Sigmoid colon (tissue), 7 donors: ENCODE measurements around the gene GRM1. TPM values are rescaled to one million over a fixed set of nuclear protein-coding genes. Genes with fewer than 3 reads are reported as not detected.

Experiments
- DNase-seq: peaks from one replicate; pipeline ENCODE4 v3.0.0-alpha.2; 2019
- H3K27ac ChIP-seq, 4 donors: fragments of 200-600 bp; sonication (generic); one replicate each; pipeline ENCODE4 v1.5.1; 2016 to 2019; ENCODE audit warnings: mild to moderate bottlenecking in 1 of 4
- H3K27me3 ChIP-seq, 3 donors: fragments of 200-600 bp; sonication (generic); one replicate each; pipeline ENCODE4 v1.5.1; 2019; ENCODE audit warnings: mild to moderate bottlenecking in 1 of 3
- H3K36me3 ChIP-seq, 4 donors: fragments of 200-600 bp; sonication (generic); one replicate each; pipeline ENCODE4 v1.5.1; 2016 to 2019
- H3K4me1 ChIP-seq, 4 donors: fragments of 200-600 bp; sonication (generic); one replicate each; pipeline ENCODE4 v1.5.1; 2017 to 2019
- H3K4me3 ChIP-seq, 4 donors: fragments of 200-600 bp; sonication (generic); one replicate each; pipeline ENCODE4 v1.5.1; 2017 to 2019; ENCODE audit warnings: mild to moderate bottlenecking in 2 of 4, moderate library complexity in 1 of 4
- H3K9me3 ChIP-seq, 4 donors: fragments of 200-600 bp in 3 of 4; sonication (generic) in 3 of 4; one replicate each; pipeline versions ENCODE4 v1.5.1 to v1.6.1; 2013 to 2019
- EP300 ChIP-seq, 4 donors: sonication (generic); formaldehyde crosslinking; IDR thresholded peaks; one replicate each; pipeline ENCODE4 v1.6.1; 2017; ENCODE audit warnings: antibody characterized with exemption in 4 of 4
- POLR2A ChIP-seq, 2 donors: fragments of 450-650 bp; IDR thresholded peaks; one replicate each; pipeline ENCODE4 v1.6.1; 2016; ENCODE audit warnings: antibody characterized with exemption in 2 of 2, mild to moderate bottlenecking in 2 of 2, moderate library complexity in 2 of 2
- POLR2AphosphoS5 ChIP-seq, 4 donors: sonication (generic); formaldehyde crosslinking; IDR thresholded peaks; one replicate each; pipeline ENCODE4 v1.6.1; 2017; ENCODE audit warnings: antibody characterized with exemption in 4 of 4
- WGBS, 2 donors: extraction: QIAGEN DNeasy Blood & Tissue Kit; methylation state at CpG; one replicate each; pipeline ENCODE4 v1.1.7; 2013; 5-methylcytosine and 5-hydroxymethylcytosine counted together
- intact Hi-C: fragments of 100-400 bp; cut with DNase I; formaldehyde crosslinking; loops from one replicate; pipeline ENCODE4 v1.15.1; 2023
- polyA plus RNA-seq, 3 donors: library from polyadenylated mRNA; stranded (reverse); fragments of 200-250 nt; gene quantifications; one replicate each; pipeline ENCODE4 v1.2.3, GENCODE V29; 2013
- total RNA-seq, 4 donors: library from RNA; depleted of rRNA; stranded (reverse); fragments of >200 nt; gene quantifications; one replicate each; pipeline ENCODE4 v1.1.0, GENCODE V29; 2016
- TF ChIP-seq, protein P1 (sequence below), 4 experiments: fragments of 450-650 bp in 3 of 4; fragments of 200-600 bp in 1 of 4; IDR thresholded peaks; one replicate each; pipeline ENCODE4 v1.5.1; 2016 to 2019; ENCODE audit warnings: antibody characterized with exemption in 4 of 4, mild to moderate bottlenecking in 3 of 4, moderate library complexity in 2 of 4
- donor health status: healthy with polysubstance abuse.
- donor health status: Bipolar disorder and iron deficiency.
- donor health status: healthy.

The GRM1 gene
- total and polyA plus RNA-seq, 7 donors: under 0.01 to 0.36 (median 0.03) TPM; not detected in 4

DNA sequence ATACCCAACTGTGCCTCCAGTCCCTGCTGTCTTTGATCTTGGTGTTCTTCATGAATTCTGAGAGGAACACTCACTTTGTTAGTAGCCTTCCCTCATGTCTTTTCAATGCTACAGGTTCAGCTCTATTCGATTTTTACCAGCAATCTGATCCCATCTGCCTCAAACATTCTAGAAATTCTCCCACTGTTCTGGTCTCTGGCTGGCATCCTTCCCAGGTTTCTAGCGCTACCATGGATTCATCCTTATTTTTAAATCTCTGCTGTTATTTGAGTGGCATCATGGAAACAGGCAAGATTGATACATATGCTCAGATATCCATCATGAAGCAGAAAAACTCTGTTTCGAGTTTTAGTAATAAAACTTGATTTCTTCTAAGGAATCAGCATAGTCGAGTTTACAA is 94.8 kb downstream of the GRM1 start:
- TF ChIP-seq EP300 (IDR thresholded peaks at IDR 0.05) (no peak), POLR2AphosphoS5 (IDR thresholded peaks at IDR 0.05) (no peak), POLR2A (IDR thresholded peaks at IDR 0.05) (no peak)
- TF ChIP-seq, protein P1, sequence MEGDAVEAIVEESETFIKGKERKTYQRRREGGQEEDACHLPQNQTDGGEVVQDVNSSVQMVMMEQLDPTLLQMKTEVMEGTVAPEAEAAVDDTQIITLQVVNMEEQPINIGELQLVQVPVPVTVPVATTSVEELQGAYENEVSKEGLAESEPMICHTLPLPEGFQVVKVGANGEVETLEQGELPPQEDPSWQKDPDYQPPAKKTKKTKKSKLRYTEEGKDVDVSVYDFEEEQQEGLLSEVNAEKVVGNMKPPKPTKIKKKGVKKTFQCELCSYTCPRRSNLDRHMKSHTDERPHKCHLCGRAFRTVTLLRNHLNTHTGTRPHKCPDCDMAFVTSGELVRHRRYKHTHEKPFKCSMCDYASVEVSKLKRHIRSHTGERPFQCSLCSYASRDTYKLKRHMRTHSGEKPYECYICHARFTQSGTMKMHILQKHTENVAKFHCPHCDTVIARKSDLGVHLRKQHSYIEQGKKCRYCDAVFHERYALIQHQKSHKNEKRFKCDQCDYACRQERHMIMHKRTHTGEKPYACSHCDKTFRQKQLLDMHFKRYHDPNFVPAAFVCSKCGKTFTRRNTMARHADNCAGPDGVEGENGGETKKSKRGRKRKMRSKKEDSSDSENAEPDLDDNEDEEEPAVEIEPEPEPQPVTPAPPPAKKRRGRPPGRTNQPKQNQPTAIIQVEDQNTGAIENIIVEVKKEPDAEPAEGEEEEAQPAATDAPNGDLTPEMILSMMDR (IDR thresholded peaks at IDR 0.05): no peak
- H3K4me1 ChIP-seq: no peaks in the 10 kb centered on the region
- no peaks in the 10 kb centered on the region for H3K9me3 ChIP-seq
- intact Hi-C loops: no loop called here
- no peaks in the 10 kb centered on the region for H3K27me3 ChIP-seq
- H3K27ac ChIP-seq: no peak overlapping the region
- WGBS, 2 donors: 80 to 86% methylated on average over 4 of the region's 4 CpGs
- no peak overlapping the region for H3K4me3 ChIP-seq
- H3K36me3 ChIP-seq: no peaks in the 10 kb centered on the region
- DNase-seq: no peak

DNA sequence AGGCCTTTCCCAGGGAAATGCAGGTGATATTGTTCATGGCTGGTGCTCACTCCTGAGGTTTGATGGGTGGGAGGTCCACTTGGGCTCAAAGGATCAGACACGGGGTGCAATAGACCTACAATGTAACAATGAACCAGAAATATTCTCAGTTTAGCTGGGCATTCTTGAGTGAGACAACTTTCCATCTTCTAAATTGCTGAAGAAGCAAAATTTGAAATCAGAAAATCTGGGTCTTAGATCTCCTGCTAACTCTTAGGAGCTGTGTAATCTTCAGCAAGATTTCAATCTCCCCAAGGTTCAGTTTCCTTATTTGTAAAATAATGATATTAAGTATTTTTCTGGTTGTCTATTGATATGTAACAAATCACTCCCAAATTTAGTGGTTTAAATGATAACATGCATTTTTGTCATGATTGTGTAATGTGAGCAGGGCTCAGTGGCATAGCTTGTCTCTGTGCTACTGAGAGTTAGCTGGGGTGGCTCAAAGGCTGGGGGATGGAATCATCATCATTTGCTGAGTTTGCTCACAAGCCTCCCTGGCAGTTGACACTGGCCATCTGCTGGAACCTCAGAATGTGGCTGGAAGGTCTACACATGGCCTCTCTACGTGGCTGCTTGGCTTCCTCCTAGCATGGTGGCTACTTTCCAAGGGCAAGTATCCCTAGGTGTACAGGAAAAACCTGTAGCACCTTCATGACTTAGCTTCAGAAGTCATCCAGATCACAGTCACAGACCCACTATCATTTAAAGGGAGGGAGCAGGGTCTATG is 98.8 kb downstream of the GRM1 start:
- no peaks in the 10 kb centered on the region for H3K36me3 ChIP-seq
- WGBS, 2 donors: 53 to 71% methylated on average over 2 of the region's 2 CpGs

DNA sequence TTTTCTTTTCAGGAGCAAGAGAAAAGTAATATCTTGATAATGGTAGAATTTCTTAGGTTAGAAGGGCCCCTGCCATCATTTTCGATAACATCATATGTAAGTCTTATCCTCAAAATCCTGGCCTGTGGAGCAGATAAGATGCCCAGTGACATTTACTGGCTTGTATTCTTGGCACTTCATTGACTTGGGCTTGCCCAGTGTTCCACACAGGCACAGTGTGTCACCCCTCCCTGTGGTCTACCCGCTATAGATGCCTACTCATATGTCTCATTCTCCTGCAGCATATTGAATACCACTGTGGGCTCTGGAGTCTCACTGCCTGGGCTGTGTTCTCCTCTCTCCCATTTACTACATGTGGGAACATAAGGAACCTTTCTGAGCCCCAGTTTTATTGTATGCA is 105.0 kb downstream of the GRM1 start:
- no peaks in the 10 kb centered on the region for H3K27me3 ChIP-seq
- intact Hi-C loops: no loop called here
- no peak overlapping the region for H3K27ac ChIP-seq
- WGBS, 2 donors: 90 to 93% methylated on average over 2 of the region's 2 CpGs
- no peaks in the 10 kb centered on the region for H3K4me1 ChIP-seq
- TF ChIP-seq POLR2AphosphoS5 (IDR thresholded peaks at IDR 0.05): no peak
- no peak for TF ChIP-seq POLR2A (IDR thresholded peaks at IDR 0.05)
- TF ChIP-seq EP300 (IDR thresholded peaks at IDR 0.05): no peak
- TF ChIP-seq, protein P1 (IDR thresholded peaks at IDR 0.05): no peak
- H3K36me3 ChIP-seq: no peaks in the 10 kb centered on the region
- H3K4me3 ChIP-seq: no peak overlapping the region
- no peak for DNase-seq
- no peaks in the 10 kb centered on the region for H3K9me3 ChIP-seq

More for the DNA sequence above, 98.8 kb downstream of the GRM1 start:
- intact Hi-C loops: no loop called here
- no peak for DNase-seq
- no peaks in the 10 kb centered on the region for H3K9me3 ChIP-seq
- no peak overlapping the region for H3K4me3 ChIP-seq
- H3K27me3 ChIP-seq: no peaks in the 10 kb centered on the region
- TF ChIP-seq EP300 (IDR thresholded peaks at IDR 0.05): no peak
- TF ChIP-seq POLR2AphosphoS5 (IDR thresholded peaks at IDR 0.05): no peak
- TF ChIP-seq, protein P1 (IDR thresholded peaks at IDR 0.05): no peak
- no peak for TF ChIP-seq POLR2A (IDR thresholded peaks at IDR 0.05)
- no peak overlapping the region for H3K27ac ChIP-seq
- H3K4me1 ChIP-seq: no peaks in the 10 kb centered on the region

DNA sequence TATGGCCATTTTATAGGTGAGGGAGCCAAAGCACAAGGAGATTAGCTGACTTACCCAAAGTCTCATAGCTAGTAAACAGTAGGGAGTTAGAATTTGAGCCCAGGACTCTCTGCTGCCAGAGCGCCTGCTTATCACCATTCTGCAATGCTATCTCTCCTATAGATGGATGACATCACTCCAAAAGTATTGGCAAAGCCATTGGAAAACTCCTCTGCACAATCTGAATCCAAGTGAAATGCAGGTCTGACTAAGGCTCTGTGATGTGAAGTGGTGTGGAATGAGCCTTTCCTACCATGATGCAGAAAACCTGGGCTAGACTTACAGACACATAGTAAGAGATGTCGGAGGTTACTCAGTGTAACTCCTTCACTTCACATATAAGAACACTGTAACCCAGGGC is 106.3 kb downstream of the GRM1 start:
- WGBS, 2 donors: 88% methylated on average over 2 of the region's 2 CpGs
- Histone ChIP-seq H3K36me3 (no peaks in the 10 kb centered on the region), H3K27me3 (no peaks in the 10 kb centered on the region), H3K4me1 (no peaks in the 10 kb centered on the region), H3K27ac (no peak overlapping the region), H3K4me3 (no peak overlapping the region), H3K9me3 (no peaks in the 10 kb centered on the region)
- intact Hi-C loops: no loop called here
- TF ChIP-seq POLR2A (IDR thresholded peaks at IDR 0.05) (no peak), EP300 (IDR thresholded peaks at IDR 0.05) (no peak), POLR2AphosphoS5 (IDR thresholded peaks at IDR 0.05) (no peak)
- TF ChIP-seq, protein P1 (IDR thresholded peaks at IDR 0.05): no peak
- DNase-seq: no peak

DNA sequence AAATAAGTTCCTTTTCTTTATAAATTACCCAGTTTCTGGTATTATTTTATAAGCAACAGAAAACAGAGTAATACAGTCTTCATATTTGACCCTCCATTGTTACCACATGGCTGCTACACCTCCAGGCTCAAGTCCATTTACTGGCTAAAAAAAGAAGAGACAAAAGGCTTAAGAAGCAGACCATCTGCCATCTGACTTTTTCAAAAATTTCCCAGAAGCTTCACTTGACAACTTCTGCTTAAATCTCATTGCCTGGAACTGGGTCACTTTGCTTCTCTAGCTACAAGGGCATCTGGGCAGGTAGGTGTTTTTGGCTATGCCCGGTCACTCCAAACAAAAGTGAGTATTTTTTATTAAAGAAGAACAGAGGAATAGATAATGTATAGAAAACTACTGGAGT is 118.0 kb downstream of the GRM1 start:
- 89 to 95% methylated on average over 1 of the region's 1 CpG for WGBS, 2 donors
- no peak for DNase-seq
- Histone ChIP-seq H3K4me1 (no peaks in the 10 kb centered on the region), H3K27me3 (no peaks in the 10 kb centered on the region), H3K9me3 (no peaks in the 10 kb centered on the region), H3K27ac (no peak overlapping the region), H3K36me3 (no peaks in the 10 kb centered on the region), H3K4me3 (no peak overlapping the region)
- intact Hi-C loops: no loop called here
- TF ChIP-seq POLR2AphosphoS5 (IDR thresholded peaks at IDR 0.05) (no peak), POLR2A (IDR thresholded peaks at IDR 0.05) (no peak), EP300 (IDR thresholded peaks at IDR 0.05) (no peak)
- TF ChIP-seq, protein P1 (IDR thresholded peaks at IDR 0.05): no peak
